Measurements from ENCODE around the gene SHISA4. TPM values are rescaled to one million over a fixed set of nuclear protein-coding genes. Genes with fewer than 3 reads are reported as not detected.
"Not testable (repeated sequence)": the region's sequence is repeated elsewhere in the genome, so short reads cannot be mapped to it uniquely, and the experiment has no call there.

SHISA4 gene, protein sequence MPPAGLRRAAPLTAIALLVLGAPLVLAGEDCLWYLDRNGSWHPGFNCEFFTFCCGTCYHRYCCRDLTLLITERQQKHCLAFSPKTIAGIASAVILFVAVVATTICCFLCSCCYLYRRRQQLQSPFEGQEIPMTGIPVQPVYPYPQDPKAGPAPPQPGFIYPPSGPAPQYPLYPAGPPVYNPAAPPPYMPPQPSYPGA
- 1 to 10 TPM in 1 of 2 donors, under 1 TPM in 1; 0.69 to 1.6 TPM for total RNA-seq

DNA sequence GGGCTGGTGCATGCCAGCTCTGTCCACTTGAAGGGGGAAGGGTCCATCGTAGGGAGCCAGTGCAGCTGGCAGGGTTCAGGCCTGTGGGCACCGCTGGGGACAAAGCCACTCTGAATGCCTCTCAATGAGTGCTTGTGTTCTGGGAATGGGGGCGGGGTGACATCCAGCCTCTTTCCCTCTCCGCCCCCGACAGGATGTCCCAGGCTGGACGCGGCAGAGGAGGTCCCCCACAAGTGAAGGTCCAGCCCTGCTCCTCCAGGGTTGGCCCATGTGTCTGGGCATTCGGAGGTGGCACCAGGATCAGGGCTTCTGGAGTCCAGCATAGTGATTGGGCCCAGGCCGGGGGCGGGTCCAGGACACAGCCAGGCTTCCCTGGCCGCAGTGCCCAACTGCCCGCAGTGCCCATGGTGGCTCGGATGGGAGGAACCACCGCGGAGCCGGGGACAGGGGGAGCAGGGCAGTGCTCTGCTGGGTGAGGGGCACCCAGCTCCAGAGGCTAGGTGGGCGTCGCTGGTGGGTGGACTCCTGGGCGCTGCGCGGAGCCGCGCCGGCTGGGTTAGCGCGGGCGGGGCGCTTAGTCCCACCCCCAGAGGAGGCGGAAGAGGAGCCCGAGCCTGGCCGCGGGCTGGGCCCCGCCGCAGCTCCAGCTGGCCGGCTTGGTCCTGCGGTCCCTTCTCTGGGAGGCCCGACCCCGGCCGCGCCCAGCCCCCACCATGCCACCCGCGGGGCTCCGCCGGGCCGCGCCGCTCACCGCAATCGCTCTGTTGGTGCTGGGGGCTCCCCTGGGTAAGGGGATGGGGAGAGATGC is at the start of gene SHISA4:
TSS of gene SHISA4 (plus strand) at position 617 of the 808 bp plus-strand sequence. CDS start at position 714, 97 bp downstream.
- H3K4me3 Mint-ChIP-seq, result peak within 1 kb of the TSS; percentile 62
- H3K36me3 Mint-ChIP-seq (ENCODE audit: low read depth), result no peaks in the 10 kb centered on the region
- peaks cover 42% of the 10 kb centered on the region for H3K27me3 Mint-ChIP-seq
- H3K9me3 Mint-ChIP-seq, result no peaks in the 10 kb centered on the region
- H3K4me1 Mint-ChIP-seq, result peaks cover 4% of the 10 kb centered on the region
- peak; percentile 66 for ATAC-seq (replicated peaks)
- no peak within 1 kb of the TSS for H3K27ac Mint-ChIP-seq

DNA sequence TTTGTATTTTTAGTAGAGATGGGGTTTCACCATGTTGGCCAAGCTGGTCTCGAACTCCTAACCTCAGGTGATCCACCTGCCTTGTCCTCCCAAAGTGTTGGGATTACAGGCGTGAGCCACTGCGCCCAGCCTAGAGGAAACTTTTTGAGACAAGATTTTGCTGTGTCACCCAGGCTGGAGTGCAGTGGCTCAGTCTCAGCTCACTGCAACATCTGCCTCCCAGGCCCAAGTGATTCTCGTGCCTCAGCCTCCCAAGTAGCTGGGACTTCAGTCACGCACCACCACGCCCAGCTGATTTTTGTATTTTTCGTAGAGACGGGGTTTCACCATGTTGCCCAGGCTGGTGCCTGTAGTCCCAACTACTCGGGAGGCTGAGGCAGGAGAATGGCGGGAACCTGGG is 49.6 kb upstream of the SHISA4 start:
- not testable (repeated sequence) for H3K9me3 Mint-ChIP-seq; H3K4me3 Mint-ChIP-seq; H3K27ac Mint-ChIP-seq; H3K27me3 Mint-ChIP-seq; ATAC-seq (replicated peaks)
- H3K4me1 Mint-ChIP-seq, result peaks cover 14% of the 10 kb centered on the region
- peaks cover 53% of the 10 kb centered on the region for H3K36me3 Mint-ChIP-seq (ENCODE audit: low read depth)

DNA sequence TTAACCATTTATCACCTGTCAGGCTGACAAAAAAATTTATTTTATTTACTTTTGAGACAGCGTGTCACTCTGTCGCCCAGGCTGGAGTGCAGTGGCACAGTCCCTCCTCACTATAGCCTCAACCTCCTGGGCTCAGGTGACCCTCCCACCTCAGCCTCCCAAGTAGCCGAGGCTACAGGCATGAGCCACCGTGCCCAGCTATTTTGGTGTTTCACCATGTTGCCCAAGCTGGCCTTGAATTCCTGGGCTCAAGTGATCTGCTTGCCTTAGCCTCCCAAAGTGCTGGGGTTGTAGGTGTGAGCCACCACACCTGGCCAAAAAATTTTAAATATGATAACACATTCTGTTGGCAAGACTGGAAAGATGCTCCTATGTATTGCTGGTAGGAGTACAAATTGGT is 48.6 kb upstream of the SHISA4 start:
- H3K4me3 Mint-ChIP-seq, result no peak overlapping the region
- no peak for ATAC-seq (replicated peaks)
- peaks cover 43% of the 10 kb centered on the region for H3K36me3 Mint-ChIP-seq (ENCODE audit: low read depth)
- H3K9me3 Mint-ChIP-seq, result no peaks in the 10 kb centered on the region
- no peak overlapping the region for H3K27ac Mint-ChIP-seq
- no peaks in the 10 kb centered on the region for H3K27me3 Mint-ChIP-seq
- peaks cover 10% of the 10 kb centered on the region for H3K4me1 Mint-ChIP-seq

DNA sequence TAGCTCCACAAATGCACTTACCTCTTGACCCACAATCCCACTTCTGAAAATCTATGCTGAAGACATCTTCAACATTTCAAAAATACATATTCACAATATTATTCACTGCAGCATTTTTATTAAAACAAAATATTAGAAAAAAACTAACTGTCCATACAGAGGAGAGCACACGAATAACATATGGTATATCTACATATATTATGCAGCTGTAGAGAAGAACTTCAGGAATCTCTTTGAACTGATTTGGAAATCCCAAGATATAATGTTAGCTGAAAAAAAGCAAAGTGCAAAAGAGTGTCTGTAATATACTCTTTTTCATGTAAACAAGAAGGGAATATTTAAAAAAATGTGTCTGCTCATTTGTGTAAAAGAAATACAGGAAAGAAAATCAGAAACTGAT is 48.2 kb upstream of the SHISA4 start:
- no peaks in the 10 kb centered on the region for H3K9me3 Mint-ChIP-seq
- H3K27ac Mint-ChIP-seq, result no peak overlapping the region
- H3K4me3 Mint-ChIP-seq, result no peak overlapping the region
- no peaks in the 10 kb centered on the region for H3K27me3 Mint-ChIP-seq
- no peak for ATAC-seq (replicated peaks)
- peaks cover 10% of the 10 kb centered on the region for H3K4me1 Mint-ChIP-seq
- H3K36me3 Mint-ChIP-seq (ENCODE audit: low read depth), result peaks cover 39% of the 10 kb centered on the region

DNA sequence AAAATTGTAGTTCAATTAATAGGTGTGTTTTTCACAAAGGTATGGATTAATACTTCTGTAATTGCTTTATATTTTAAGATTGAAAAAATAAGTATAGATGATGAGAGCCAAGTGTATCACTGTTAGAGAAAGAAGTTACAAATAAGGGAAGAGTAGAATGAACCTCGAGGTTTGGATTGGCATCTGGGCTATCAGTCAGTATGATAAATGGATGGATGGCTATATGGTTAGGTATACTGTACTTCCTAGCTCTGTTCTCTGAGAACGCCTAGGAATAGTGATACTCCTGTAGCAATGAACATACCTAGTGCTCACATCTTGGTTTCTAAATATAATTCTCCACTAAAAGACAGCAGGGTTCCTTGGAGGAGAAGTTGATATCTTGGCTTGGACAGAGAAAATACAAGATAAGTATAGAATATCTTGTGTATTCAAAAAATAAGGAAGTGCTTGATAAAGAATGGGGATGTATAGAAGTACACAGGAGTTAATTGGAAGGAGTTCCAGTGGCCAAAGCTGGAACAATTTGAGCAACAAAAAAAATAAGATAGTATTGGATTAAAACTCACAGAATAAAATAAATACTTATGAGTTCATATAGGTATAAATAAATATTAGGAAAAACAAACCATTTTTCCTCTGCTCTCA is 47.3 kb upstream of the SHISA4 start:
- no peak for ATAC-seq (replicated peaks)
- no peaks in the 10 kb centered on the region for H3K27me3 Mint-ChIP-seq
- H3K4me1 Mint-ChIP-seq, result peaks cover 10% of the 10 kb centered on the region
- H3K36me3 Mint-ChIP-seq (ENCODE audit: low read depth), result peaks cover 30% of the 10 kb centered on the region
- no peaks in the 10 kb centered on the region for H3K9me3 Mint-ChIP-seq
- no peak overlapping the region for H3K4me3 Mint-ChIP-seq
- no peak overlapping the region for H3K27ac Mint-ChIP-seq

DNA sequence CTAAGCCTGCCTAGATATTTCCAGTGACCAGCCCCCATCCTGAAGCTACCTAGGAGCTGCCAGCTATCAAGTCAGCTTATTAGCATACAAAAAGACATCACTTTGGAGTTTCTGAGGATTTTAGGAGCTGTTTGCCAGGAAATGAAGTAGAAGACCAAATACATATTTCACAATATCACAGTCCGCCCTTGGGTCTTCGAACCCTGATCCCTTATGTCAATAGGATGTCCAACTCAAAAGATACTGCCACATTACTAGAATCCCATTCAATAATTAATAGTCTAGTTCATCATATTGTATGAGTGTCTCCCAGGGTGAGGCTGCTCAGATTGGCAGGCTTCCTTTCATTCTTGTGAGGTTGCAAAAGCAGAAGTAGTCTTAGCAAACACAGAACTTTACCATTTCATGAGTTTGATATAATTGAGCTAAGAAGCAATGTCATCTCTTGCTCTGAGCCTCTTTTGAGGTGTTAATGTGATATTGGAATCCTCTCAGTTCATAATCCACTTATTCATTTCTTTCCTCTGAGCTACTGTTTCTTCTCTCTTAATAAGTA is 46.1 kb upstream of the SHISA4 start:
- H3K27ac Mint-ChIP-seq, result no peak overlapping the region
- H3K4me3 Mint-ChIP-seq, result no peak overlapping the region
- ATAC-seq (replicated peaks), result no peak
- H3K27me3 Mint-ChIP-seq, result no peaks in the 10 kb centered on the region
- no peaks in the 10 kb centered on the region for H3K9me3 Mint-ChIP-seq
- peaks cover 10% of the 10 kb centered on the region for H3K4me1 Mint-ChIP-seq
- peaks cover 25% of the 10 kb centered on the region for H3K36me3 Mint-ChIP-seq (ENCODE audit: low read depth)

DNA sequence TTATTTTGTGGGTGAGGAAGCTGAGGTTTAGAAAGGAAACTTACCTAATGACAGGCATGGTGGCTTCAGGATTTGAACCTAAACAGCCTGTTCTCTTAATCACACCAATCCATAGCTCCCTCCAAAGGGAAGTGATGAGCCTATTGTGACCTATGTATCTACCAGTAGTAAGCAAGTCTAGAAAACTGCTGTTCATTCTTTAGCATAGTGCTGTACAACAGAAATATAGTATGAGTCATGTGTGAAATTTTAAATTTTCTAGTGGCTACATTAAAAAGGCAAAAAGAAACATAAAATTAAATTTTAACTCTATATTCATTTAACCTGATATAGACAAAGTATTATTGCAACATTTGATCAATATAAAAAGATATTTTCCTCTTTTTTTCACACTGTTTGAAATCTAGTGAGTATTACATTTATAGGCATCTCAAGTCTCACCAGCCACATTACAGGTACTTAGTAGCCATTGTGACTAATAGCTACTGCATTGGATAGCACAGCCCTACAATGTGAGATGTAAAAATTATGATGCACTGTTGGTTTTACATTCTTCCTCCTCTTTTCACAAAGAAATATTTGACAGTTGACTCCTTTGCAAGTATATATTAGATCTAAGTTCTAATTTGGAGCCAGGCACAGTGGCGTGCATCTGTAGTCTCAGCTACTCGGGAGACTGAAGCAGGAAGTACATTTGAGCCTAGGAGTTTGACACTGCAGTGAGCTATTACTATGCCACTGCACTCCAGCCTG is 43.2 kb upstream of the SHISA4 start:
- no peaks in the 10 kb centered on the region for H3K27me3 Mint-ChIP-seq
- peaks cover 39% of the 10 kb centered on the region for H3K36me3 Mint-ChIP-seq (ENCODE audit: low read depth)
- H3K9me3 Mint-ChIP-seq, result no peaks in the 10 kb centered on the region
- H3K27ac Mint-ChIP-seq, result no peak overlapping the region
- H3K4me3 Mint-ChIP-seq, result no peak overlapping the region
- no peak for ATAC-seq (replicated peaks)
- H3K4me1 Mint-ChIP-seq, result peaks cover 13% of the 10 kb centered on the region

DNA sequence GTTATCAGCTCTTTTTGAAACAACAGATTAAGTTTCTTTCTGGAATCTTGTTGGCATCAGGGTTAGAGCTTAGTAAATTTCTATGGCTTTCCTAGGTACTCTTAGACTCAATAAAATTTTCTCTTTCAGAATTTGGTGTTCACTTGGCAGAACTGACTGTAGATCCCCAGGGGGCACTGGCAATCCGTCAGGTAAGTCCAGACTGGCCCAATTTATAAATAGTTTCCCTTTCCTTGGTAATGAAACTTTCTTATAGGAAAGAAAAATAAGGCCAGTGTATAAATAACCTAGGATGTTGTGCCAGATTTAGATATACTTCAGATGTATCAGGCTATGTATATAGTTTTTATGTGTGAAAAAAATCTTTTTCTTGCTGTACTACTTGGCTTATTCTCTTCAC is 41.5 kb upstream of the SHISA4 start:
- H3K4me3 Mint-ChIP-seq, result no peak overlapping the region
- H3K27me3 Mint-ChIP-seq, result no peaks in the 10 kb centered on the region
- no peaks in the 10 kb centered on the region for H3K9me3 Mint-ChIP-seq
- no peak for ATAC-seq (replicated peaks)
- H3K36me3 Mint-ChIP-seq (ENCODE audit: low read depth), result peaks cover 51% of the 10 kb centered on the region
- H3K27ac Mint-ChIP-seq, result peak overlapping the region; percentile 26
- H3K4me1 Mint-ChIP-seq, result peaks cover 13% of the 10 kb centered on the region

DNA sequence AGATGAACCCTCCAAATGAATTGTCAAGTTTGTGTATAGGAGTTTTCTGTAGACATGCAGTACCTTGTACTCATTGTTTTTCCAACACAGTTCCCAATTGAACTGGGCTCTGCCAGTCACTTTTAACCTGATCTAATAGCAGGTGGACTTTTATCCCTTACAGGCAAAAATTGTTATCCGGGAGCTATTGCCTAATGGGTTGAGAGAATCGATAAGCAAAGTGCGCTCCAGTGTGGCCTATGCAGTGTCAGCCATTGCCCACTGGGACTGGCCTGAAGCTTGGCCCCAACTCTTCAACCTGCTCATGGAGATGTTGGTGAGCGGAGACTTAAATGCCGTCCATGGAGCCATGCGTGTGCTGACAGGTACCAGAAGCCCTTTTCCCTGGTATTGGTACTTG is 40.5 kb upstream of the SHISA4 start:
- Mint-ChIP-seq H3K27ac (no peak overlapping the region), H3K4me1 (peaks cover 7% of the 10 kb centered on the region), H3K36me3 (ENCODE audit: low read depth) (peaks cover 62% of the 10 kb centered on the region), H3K9me3 (no peaks in the 10 kb centered on the region), H3K27me3 (no peaks in the 10 kb centered on the region), H3K4me3 (no peak overlapping the region)
- ATAC-seq (replicated peaks), result no peak

DNA sequence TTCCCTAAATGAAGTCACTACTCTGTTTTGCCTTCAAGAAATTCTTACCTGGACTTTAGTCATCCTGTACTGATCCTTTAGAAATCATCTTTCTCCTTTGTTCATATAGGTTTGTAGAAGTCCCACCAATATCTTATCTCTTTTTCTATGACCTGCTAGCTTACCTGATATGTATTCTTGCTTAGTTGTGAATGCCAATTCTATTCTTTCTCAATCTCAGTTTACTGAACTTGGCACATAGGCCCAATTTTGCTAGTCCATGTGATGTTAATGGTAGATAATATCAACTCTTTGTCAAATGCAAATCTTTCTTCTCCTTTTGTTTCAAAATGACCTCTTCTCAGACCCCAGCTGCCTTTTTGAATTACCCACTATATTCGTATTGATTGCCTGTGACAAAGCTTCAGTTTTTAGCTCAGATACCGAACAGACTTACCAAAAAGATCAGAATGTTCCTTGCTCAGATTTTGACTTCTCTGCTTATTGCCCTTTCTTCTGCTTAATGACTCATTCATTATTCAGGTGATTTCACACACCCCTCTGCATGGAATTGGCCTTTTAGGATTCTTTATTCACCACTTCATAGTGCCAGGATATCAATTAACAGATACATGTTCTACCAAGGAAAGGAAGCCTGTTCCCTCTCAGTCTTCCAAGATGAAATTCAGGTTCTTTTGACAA is 39.2 kb upstream of the SHISA4 start:
- H3K27ac Mint-ChIP-seq, result peak overlapping the region; percentile 12
- peaks cover 74% of the 10 kb centered on the region for H3K36me3 Mint-ChIP-seq (ENCODE audit: low read depth)
- no peaks in the 10 kb centered on the region for H3K27me3 Mint-ChIP-seq
- ATAC-seq (replicated peaks), result no peak
- H3K4me3 Mint-ChIP-seq, result no peak overlapping the region
- H3K9me3 Mint-ChIP-seq, result no peaks in the 10 kb centered on the region
- peaks cover 7% of the 10 kb centered on the region for H3K4me1 Mint-ChIP-seq

DNA sequence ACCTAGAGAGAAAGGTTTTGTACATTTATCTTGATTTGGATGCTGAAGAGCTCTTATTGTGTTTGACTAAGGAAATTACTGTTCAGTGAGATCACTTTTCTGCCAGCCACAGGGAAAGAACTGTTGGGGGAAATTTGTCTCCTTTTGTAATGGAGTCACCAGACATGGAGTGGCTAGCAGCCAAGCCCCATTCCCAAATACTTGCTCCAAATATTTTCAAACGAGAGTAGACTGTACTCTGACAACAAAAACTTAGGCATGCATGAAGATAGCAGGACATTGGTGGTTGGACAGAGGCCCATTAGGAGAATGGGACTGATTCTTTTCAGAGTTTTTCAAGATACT is 38.7 kb upstream of the SHISA4 start:
- H3K27ac Mint-ChIP-seq, result peak overlapping the region; percentile 12
- H3K36me3 Mint-ChIP-seq (ENCODE audit: low read depth), result peaks cover 79% of the 10 kb centered on the region
- no peak for ATAC-seq (replicated peaks)
- no peak overlapping the region for H3K4me3 Mint-ChIP-seq
- H3K9me3 Mint-ChIP-seq, result no peaks in the 10 kb centered on the region
- H3K27me3 Mint-ChIP-seq, result no peaks in the 10 kb centered on the region
- H3K4me1 Mint-ChIP-seq, result peaks cover 7% of the 10 kb centered on the region

DNA sequence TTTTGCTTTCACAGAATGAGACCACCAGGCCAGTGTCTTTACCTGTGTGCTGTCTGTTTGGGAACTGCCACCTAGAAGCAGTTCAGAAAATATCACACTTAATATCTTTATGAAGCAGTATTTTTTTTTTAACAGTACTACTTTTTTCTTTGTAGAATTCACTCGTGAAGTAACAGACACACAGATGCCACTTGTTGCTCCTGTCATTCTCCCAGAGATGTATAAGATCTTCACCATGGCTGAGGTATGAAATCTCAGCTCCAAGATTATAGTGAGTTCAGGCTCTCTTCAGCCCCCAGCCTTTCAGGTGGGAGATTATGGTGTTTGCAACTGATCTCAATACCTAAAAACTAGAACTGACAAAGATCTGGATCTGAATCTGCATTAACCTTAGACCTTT is 36.7 kb upstream of the SHISA4 start:
- peaks cover 99% of the 10 kb centered on the region for H3K36me3 Mint-ChIP-seq (ENCODE audit: low read depth)
- no peak for ATAC-seq (replicated peaks)
- H3K27ac Mint-ChIP-seq, result no peak overlapping the region

DNA sequence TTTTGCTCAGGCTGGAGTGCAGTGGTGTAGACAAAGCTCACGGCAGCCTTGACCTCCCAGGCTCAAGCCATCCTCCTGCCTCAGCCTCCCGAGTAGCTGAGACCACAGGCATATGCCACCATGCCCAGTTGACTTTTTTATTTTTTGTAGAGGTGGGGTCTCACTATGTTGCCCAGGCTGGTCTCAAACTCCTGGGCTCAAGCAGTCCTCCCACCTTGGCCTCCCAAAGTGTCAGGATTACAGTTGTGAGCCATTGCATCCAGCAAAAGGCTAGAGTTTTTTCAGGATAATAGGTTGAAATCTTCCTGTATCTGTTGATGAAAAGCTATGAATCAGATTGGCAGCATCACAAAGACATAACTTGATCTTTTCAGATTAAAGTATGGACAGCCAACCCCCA is 32.0 kb upstream of the SHISA4 start:
- not testable (repeated sequence) for H3K27ac Mint-ChIP-seq; H3K4me3 Mint-ChIP-seq; H3K27me3 Mint-ChIP-seq; H3K4me1 Mint-ChIP-seq; H3K9me3 Mint-ChIP-seq; ATAC-seq (replicated peaks)
- peaks cover 100% of the 10 kb centered on the region for H3K36me3 Mint-ChIP-seq (ENCODE audit: low read depth)

More for the DNA sequence above, 36.7 kb upstream of the SHISA4 start:
- H3K27me3 Mint-ChIP-seq, result no peaks in the 10 kb centered on the region
- peaks cover 7% of the 10 kb centered on the region for H3K4me1 Mint-ChIP-seq
- no peak overlapping the region for H3K4me3 Mint-ChIP-seq
- no peaks in the 10 kb centered on the region for H3K9me3 Mint-ChIP-seq

DNA sequence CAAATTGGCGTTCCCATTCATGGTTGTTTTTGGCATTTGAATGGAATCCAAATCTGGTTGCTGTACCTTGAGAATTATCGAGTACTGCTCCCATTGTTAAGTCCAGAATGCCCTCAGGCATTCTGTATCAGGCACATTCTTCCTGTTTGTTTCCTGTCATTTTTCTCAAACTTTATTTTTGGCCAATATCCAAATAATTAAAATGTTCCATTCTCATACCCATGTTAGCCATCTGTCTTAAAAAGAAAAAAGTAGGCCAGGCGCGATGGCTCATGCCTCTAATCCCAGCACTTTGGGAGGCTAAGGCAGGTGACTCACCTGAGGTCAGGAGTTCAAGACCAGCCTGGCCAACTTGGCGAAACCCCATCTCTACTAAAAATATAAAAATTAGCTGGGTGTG is 29.3 kb upstream of the SHISA4 start:
- Mint-ChIP-seq H3K36me3 (ENCODE audit: low read depth) (peaks cover 100% of the 10 kb centered on the region), H3K9me3 (no peaks in the 10 kb centered on the region), H3K4me3 (no peak overlapping the region), H3K4me1 (no peaks in the 10 kb centered on the region), H3K27me3 (no peaks in the 10 kb centered on the region), H3K27ac (no peak overlapping the region)
- ATAC-seq (replicated peaks), result no peak
